Stimulated activated effector memory CD8-positive, alpha-beta T cell treated with anti-CD3 and anti-CD28 coated beads, Interleukin-12 subunit alpha, Interleukin-12 subunit beta, amount 100 ng/mL, for 72 hours (primary cell): ENCODE data around the gene LCE1D.
A peak's percentile ranks its signal among the peaks of the same experiment; 100 is the strongest.

Experiments
- ATAC-seq: fragments of 150-1000 bp; cut with Tn5 transposase; 2 replicates; pipeline ENCODE4 v1.10.0; 2021
- DNase-seq, 2 donors: peaks; one replicate each; pipeline ENCODE4 v3.0.0; 2021 to 2022; ENCODE audit warnings: low spot score in 2 of 2
- H3K27ac Mint-ChIP-seq: one replicate; pipeline ENCODE4 v1.8.0; 2022; ENCODE audit warnings: mild to moderate bottlenecking, mixed read lengths
- H3K36me3 Mint-ChIP-seq: one replicate; pipeline ENCODE4 v1.8.0; 2022; ENCODE audit warnings: mild to moderate bottlenecking, mixed read lengths
- H3K4me1 Mint-ChIP-seq: one replicate; pipeline ENCODE4 v1.8.0; 2022; ENCODE audit warnings: mixed read lengths
- H3K4me3 Mint-ChIP-seq: one replicate; pipeline ENCODE4 v1.8.0; 2022; ENCODE audit warnings: mild to moderate bottlenecking, mixed read lengths
- H3K9me3 Mint-ChIP-seq: one replicate; pipeline ENCODE4 v1.8.0; 2022; ENCODE audit warnings: mixed read lengths

LCE1D gene

GRCh38 chr1:152783095-152783494 is 13.4 kb upstream of the LCE1D start:
- H3K36me3 Mint-ChIP-seq = no peaks in the 10 kb centered on the region
- H3K9me3 Mint-ChIP-seq = no peaks in the 10 kb centered on the region
- ATAC-seq = peak; percentile 66

GRCh38 chr1:152786077-152786476 is 10.4 kb upstream of the LCE1D start, which contains the start of gene LCE1E:
TSS of gene LCE1E (plus strand) at chr1:152786257. CDS start at chr1:152787300, 1,043 bp downstream.
- no peak for ATAC-seq
- no peak within 1 kb of the TSS for H3K27ac Mint-ChIP-seq
- DNase-seq = no peak
- no peaks in the 10 kb centered on the region for H3K36me3 Mint-ChIP-seq
- H3K4me3 Mint-ChIP-seq = no peak within 1 kb of the TSS
- no peaks in the 10 kb centered on the region for H3K9me3 Mint-ChIP-seq
- H3K4me1 Mint-ChIP-seq = no peaks in the 10 kb centered on the region

More at GRCh38 chr1:152783095-152783494, 13.4 kb upstream of the LCE1D start:
- no peak overlapping the region for H3K4me3 Mint-ChIP-seq
- H3K27ac Mint-ChIP-seq = no peak overlapping the region
- DNase-seq = no peak
- no peaks in the 10 kb centered on the region for H3K4me1 Mint-ChIP-seq

- no peak for ATAC-seq
- H3K4me3 Mint-ChIP-seq = no peak overlapping the region
- no peaks in the 10 kb centered on the region for H3K4me1 Mint-ChIP-seq
- no peaks in the 10 kb centered on the region for H3K9me3 Mint-ChIP-seq
- no peak overlapping the region for H3K27ac Mint-ChIP-seq
- no peak for DNase-seq
- no peaks in the 10 kb centered on the region for H3K36me3 Mint-ChIP-seq
Observed at GRCh38 chr1:152795686-152796085, 835 bp upstream of the LCE1D start.

GRCh38 chr1:152801333-152801732 is 4.8 kb downstream of the LCE1D start:
- Mint-ChIP-seq H3K4me3 (no peak overlapping the region), H3K4me1 (no peaks in the 10 kb centered on the region), H3K9me3 (no peaks in the 10 kb centered on the region), H3K27ac (no peak overlapping the region), H3K36me3 (no peaks in the 10 kb centered on the region)
- no peak for ATAC-seq
- no peak for DNase-seq

- H3K36me3 Mint-ChIP-seq = no peaks in the 10 kb centered on the region
- DNase-seq = no peak
- H3K4me1 Mint-ChIP-seq = no peaks in the 10 kb centered on the region
- ATAC-seq = no peak
- no peak within 1 kb of the TSS for H3K4me3 Mint-ChIP-seq
- H3K27ac Mint-ChIP-seq = no peak within 1 kb of the TSS
- H3K9me3 Mint-ChIP-seq = peaks cover 3% of the 10 kb centered on the region
Observed at GRCh38 chr1:152806576-152806975, 10.1 kb downstream of the LCE1D start, which contains the start of gene LCE1C. TSS of gene LCE1C (minus strand) at chr1:152806651. CDS start at chr1:152805478, 1,173 bp downstream.

- no peak overlapping the region for H3K4me3 Mint-ChIP-seq
- H3K36me3 Mint-ChIP-seq = no peaks in the 10 kb centered on the region
- ATAC-seq = peak; percentile 16
- no peak for DNase-seq
- H3K27ac Mint-ChIP-seq = no peak overlapping the region
- H3K9me3 Mint-ChIP-seq = peaks cover 3% of the 10 kb centered on the region
- H3K4me1 Mint-ChIP-seq = no peaks in the 10 kb centered on the region
Observed at GRCh38 chr1:152811050-152811449, 14.5 kb downstream of the LCE1D start.

- H3K27ac Mint-ChIP-seq = no peak within 1 kb of the TSS
- no peaks in the 10 kb centered on the region for H3K4me1 Mint-ChIP-seq
- no peak for ATAC-seq
- H3K9me3 Mint-ChIP-seq = peaks cover 3% of the 10 kb centered on the region
- no peaks in the 10 kb centered on the region for H3K36me3 Mint-ChIP-seq
- no peak within 1 kb of the TSS for H3K4me3 Mint-ChIP-seq
- no peak for DNase-seq
Observed at GRCh38 chr1:152811671-152812070, 15.2 kb downstream of the LCE1D start, which contains the start of gene LCE1B. TSS of gene LCE1B (plus strand) at chr1:152811971. CDS start at chr1:152812447, 476 bp downstream.

- DNase-seq (no peak), ATAC-seq (no peak)
- no peak overlapping the region for H3K27ac Mint-ChIP-seq
- no peak overlapping the region for H3K4me3 Mint-ChIP-seq
- H3K36me3 Mint-ChIP-seq = no peaks in the 10 kb centered on the region
- no peaks in the 10 kb centered on the region for H3K9me3 Mint-ChIP-seq
- H3K4me1 Mint-ChIP-seq = no peaks in the 10 kb centered on the region
Observed at GRCh38 chr1:152817309-152817708, 20.8 kb downstream of the LCE1D start.

GRCh38 chr1:152823294-152823693 is 26.8 kb downstream of the LCE1D start:
- no peaks in the 10 kb centered on the region for H3K36me3 Mint-ChIP-seq
- H3K9me3 Mint-ChIP-seq = no peaks in the 10 kb centered on the region
- no peak overlapping the region for H3K4me3 Mint-ChIP-seq
- no peaks in the 10 kb centered on the region for H3K4me1 Mint-ChIP-seq
- no peak overlapping the region for H3K27ac Mint-ChIP-seq
- DNase-seq (no peak), ATAC-seq (no peak)

GRCh38 chr1:152824964-152825363 is 28.4 kb downstream of the LCE1D start:
- H3K4me3 Mint-ChIP-seq = no peak overlapping the region
- H3K36me3 Mint-ChIP-seq = no peaks in the 10 kb centered on the region
- no peak overlapping the region for H3K27ac Mint-ChIP-seq
- no peaks in the 10 kb centered on the region for H3K4me1 Mint-ChIP-seq
- DNase-seq (no peak), ATAC-seq (no peak)
- H3K9me3 Mint-ChIP-seq = no peaks in the 10 kb centered on the region

GRCh38 chr1:152827173-152827572 is 30.7 kb downstream of the LCE1D start, which contains the start of gene LCE1A:
TSS of gene LCE1A (plus strand) at chr1:152827473. CDS start at chr1:152827473, 0 bp downstream.
- DNase-seq (no peak), ATAC-seq (no peak)
- no peaks in the 10 kb centered on the region for H3K4me1 Mint-ChIP-seq
- H3K9me3 Mint-ChIP-seq = no peaks in the 10 kb centered on the region
- H3K4me3 Mint-ChIP-seq = no peak within 1 kb of the TSS
- H3K36me3 Mint-ChIP-seq = no peaks in the 10 kb centered on the region
- H3K27ac Mint-ChIP-seq = no peak within 1 kb of the TSS

GRCh38 chr1:152836870-152837269 is 40.3 kb downstream of the LCE1D start:
- Mint-ChIP-seq H3K36me3 (no peaks in the 10 kb centered on the region), H3K4me1 (no peaks in the 10 kb centered on the region), H3K9me3 (no peaks in the 10 kb centered on the region), H3K27ac (no peak overlapping the region), H3K4me3 (no peak overlapping the region)
- ATAC-seq = no peak
- DNase-seq = no peak

- no peak within 1 kb of the TSS for H3K4me3 Mint-ChIP-seq
- H3K4me1 Mint-ChIP-seq = no peaks in the 10 kb centered on the region
- H3K36me3 Mint-ChIP-seq = no peaks in the 10 kb centered on the region
- ATAC-seq (no peak), DNase-seq (no peak)
- no peaks in the 10 kb centered on the region for H3K9me3 Mint-ChIP-seq
- no peak within 1 kb of the TSS for H3K27ac Mint-ChIP-seq
Observed at GRCh38 chr1:152842556-152842955, 46.0 kb downstream of the LCE1D start, which contains the start of gene LCE6A. TSS of gene LCE6A (plus strand) at chr1:152842856. CDS start at chr1:152843521, 665 bp downstream.
